Stimulated activated CD8-positive, alpha-beta memory T cell treated with anti-CD3 and anti-CD28 coated beads, Interleukin-4, amount 100 ng/mL, for 1 hour (primary cell): ENCODE results near the gene MRPL18.
"Not testable (repeated sequence)": the region's sequence is repeated elsewhere in the genome, so short reads cannot be mapped to it uniquely, and the experiment has no call there.

Experiments
- DNase-seq, 2 donors: peaks; one replicate each; pipeline ENCODE4 v3.0.0-alpha.2; 2020; ENCODE audit warnings: low read depth in 2 of 2, low spot score in 1 of 2

MRPL18 gene

GRCh38 chr6:159790149-159790955 lies at the start of gene MRPL18:
TSS of gene MRPL18 (plus strand) at chr6:159790467. CDS start at chr6:159790588, 121 bp downstream.
- DNase-seq: peak; percentile 61 to 78

- no peak for DNase-seq
Measured at GRCh38 chr6:159742165-159742564, 48.1 kb upstream of the MRPL18 start.

DNA sequence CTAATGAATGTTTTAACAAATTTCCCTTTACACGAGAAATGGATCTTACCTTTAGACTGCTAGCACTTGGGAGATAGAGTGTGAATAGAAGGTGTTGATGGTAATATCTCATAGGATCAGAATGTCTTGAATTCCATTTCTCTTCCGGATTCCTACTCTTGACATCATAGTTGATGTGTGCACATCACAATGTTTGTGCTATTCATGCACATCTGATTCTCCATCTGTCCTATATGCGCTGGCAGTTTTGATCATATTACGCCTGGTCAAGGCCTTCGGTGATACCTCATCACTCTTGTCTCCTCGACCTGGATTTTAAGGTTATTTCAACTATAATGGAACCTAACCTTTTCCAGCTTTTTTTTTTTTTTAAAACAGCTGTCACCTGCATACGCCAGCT lies 45.2 kb upstream of the MRPL18 start:
- no peak for DNase-seq

DNA sequence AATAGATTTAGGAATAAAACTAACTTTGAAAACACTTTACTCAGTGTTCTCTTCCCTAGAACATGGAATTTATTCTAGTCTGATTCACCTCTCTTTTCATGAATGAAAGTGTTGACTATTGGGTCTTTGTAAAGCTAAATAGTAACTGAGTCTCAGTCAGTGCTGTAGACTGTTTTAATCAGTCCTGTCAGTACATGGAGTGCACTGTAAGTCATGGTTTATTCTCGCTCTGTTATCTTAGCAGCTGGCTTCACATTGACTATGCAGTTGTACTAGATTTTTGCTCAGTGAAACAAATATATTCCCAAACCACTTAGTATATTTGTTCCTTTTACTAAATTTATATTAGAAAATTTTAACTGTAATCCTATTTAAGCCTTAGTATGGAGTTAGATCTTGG lies 43.5 kb upstream of the MRPL18 start:
- DNase-seq: no peak

DNA sequence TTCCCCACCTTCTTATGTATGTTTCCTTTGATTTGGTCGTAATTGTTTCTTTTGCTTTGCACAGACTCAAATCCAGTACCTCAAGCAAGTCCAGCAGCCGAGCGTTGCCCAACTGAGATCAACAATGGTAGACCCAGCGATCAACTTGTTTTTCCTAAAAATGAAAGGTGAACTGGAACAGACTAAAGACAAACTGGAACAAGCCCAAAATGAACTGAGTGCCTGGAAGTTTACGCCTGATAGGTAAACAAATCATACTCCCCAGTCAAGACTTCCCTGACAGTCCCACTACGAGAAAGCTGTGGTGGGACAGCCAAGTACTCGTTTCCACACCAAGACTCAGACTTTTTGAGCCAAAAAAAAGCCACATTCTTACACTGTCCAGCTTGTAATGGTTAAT lies 42.1 kb upstream of the MRPL18 start:
- DNase-seq: not testable (repeated sequence)

DNA sequence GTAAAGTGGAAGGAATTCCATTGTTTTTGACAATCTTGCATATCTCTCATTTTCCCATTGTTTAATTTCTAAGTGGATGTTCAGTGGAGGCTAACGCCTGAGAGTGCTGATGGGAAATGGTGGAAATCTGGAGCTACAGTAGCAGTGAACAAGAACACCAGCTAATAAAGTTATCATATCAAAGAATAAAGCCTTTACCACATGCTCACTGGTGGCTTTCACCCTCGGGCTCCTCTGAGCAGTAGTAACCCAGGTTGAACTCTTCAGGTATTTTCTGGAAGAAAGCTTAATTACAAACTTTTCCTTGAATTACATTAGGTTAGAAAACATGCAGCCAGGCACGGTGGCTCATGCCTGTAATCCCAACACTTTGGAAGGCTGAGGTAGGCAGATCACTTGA lies 38.8 kb upstream of the MRPL18 start:
- no peak for DNase-seq

DNA sequence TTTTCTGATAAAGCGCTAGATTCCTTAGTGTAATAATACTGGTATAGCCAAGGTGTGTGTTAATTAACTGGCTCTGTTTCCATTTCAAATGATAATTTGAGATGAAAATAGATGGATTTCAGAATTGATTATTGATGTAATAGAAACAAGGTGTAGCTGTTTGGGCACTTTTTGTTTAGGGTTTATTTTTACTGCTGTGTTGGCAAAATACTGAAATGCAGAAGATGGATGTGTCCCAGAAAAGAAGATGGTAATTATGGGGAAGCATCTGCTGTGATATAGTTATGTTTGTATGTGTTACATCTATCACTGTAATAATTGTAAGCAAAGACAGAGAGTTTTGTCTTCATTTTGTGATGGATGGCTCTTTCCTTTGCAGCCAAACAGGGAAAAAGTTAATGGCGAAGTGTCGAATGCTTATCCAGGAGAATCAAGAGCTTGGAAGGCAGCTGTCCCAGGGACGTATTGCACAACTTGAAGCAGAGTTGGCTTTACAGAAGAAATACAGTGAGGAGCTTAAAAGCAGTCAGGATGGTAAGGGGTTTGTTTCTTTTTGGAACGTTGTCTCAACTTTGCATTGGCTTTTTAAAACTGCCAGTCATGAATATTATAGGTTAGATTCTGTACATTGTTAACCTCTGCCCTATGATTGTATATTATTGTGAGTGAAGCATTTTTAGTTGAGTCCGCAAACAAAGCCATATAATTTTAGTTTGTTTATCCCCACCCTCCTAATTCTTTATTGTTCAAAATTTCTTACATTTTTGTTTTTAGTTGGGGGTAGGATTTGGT lies 37.0 kb upstream of the MRPL18 start:
- DNase-seq: no peak

- DNase-seq: no peak
Measured at GRCh38 chr6:159754401-159754800, 35.9 kb upstream of the MRPL18 start.

DNA sequence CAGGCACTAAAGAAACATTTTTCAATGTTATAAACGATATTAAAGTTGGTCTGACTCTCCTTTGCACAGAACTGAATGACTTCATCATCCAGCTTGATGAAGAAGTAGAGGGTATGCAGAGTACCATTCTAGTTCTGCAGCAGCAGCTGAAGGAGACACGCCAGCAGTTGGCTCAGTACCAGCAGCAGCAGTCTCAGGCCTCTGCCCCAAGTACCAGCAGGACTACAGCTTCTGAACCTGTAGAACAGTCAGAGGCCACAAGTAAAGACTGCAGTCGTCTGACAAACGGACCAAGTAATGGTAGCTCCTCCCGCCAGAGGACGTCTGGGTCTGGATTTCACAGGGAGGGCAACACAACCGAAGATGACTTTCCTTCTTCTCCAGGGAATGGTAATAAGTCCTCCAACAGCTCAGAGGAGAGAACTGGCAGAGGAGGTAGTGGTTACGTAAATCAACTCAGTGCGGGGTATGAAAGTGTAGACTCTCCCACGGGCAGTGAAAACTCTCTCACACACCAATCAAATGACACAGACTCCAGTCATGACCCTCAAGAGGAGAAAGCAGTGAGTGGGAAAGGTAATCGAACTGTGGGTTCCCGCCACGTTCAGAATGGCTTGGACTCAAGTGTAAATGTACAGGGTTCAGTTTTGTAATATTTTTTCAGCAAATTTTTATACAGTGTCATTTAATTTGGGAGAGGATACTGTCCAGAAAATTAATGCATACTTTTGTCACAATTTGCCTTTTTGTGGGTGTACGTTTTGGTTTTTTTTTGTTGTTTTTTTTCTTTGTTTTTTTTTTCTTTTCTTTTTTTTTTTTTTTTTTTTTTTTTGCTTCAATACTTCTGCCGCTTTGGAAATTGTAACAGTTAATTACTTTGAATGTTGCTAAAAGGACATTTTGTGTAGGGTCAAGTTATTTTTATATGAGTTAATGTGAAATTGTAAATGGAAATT lies 35.0 kb upstream of the MRPL18 start:
- DNase-seq: no peak

DNA sequence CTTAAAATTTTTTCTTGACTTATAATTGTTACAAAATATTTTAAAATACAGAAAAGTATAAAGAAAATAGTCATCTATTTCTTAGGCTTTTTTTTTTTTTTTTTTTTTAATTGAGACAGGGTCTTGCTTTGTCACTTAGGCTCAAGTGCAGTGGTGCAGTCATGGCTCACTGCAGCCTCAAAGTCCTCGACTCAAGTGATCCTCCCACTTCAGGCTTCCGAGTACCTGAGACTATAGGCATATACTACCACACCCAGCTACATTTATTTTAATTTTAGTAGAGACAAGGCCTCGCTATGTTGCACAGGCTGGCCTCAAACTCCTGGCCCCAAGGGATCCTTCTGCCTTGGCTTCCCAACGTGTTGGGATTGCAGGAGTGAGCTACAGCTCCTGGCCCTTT lies 33.8 kb upstream of the MRPL18 start:
- no peak for DNase-seq

DNA sequence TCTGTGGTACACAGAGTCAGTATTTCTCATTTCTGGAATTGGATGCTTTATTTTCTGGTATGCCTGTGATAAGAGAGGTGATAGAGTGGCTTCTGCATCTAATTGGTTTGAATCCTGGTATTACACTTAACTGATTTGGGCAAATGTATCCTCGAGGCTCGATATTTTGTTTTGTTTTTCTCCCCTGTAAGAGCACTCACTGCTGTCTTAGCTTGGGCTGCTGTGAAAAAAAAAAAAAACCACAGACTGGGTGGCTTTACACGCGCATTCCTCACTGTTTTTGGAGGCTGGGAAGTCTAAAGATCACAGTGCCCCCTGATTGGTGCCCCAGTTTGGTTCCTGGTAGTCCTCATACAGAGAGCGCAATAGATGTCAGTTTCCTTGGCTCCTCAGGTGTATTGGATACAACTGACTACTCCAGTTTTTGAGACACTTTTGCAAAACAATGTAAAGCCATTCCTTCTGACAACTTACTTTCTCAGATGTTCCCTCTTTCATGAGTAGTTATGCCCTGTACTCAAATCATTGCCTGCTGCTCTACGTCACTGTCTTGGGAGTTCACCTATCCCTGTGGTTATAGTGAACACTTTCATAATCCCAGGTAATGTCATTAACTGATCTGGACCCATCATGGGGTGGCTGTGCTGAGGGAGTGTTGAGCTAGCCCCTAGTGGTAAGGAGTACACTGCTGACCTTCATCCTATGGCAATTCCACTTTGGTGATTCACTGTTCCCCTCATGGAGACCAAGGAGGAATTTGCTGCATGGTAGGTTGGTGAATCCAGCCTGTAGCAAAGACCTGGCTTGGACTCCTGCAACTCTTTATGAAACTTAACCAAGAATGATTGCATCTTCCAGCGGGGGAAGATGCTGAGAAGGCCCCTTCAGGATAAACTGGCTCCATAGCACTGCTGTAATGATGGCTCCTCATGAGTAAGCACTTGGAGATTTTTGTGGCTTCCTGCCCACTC lies 32.0 kb upstream of the MRPL18 start:
- DNase-seq: no peak

- no peak for DNase-seq
Measured at GRCh38 chr6:159759645-159760044, 30.6 kb upstream of the MRPL18 start.

- DNase-seq: no peak
Measured at GRCh38 chr6:159760602-159761057, 29.6 kb upstream of the MRPL18 start.

- DNase-seq: peak in 1 of 2 donors; percentile 12
Measured at GRCh38 chr6:159761129-159761872, 29.0 kb upstream of the MRPL18 start.

DNA sequence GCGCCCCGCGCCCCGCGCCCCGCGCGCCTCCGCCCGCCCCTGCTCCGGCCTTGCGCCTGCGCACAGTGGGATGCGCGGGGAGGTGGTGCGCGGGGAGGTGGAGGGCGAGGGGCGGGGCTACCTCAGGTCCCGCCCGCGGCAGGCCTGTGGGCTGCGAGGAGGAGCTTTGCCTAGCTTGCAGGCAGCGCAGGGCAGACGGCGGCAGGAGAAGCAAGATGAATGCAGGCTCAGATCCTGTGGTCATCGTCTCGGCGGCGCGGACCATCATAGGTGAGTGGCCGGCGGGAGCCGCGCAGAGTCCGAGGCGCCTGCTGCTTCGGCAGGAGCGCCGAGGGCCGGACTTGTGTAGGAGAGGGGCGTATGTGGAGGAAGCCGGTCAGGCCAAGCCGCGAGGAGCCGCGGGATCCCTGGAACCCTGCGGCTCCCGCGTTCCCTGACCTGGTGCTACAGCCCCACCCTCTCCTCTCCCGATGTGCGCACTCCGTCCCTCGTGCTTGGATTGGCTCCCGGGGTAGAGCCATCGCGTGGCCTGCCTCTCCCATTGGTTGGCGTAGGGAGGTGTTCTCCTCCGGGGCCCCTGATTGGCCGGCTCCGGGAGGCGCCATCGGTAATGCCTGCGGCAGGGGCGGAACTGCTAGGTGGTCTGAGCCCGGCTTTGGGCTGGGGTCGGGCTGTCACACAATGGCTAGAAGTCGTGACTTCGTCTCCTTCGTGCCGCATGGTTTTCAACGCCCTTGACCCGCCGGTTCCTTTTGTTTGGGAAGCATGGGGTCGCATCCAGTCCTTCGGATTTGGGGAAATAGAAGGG lies 28.2 kb upstream of the MRPL18 start, which contains the start of gene ACAT2:
Gene ACAT2 (plus strand): TSS at position 173 of the 808 bp plus-strand sequence. CDS start 43 bp downstream, at position 216.
- DNase-seq: peak; percentile 77 to 87

DNA sequence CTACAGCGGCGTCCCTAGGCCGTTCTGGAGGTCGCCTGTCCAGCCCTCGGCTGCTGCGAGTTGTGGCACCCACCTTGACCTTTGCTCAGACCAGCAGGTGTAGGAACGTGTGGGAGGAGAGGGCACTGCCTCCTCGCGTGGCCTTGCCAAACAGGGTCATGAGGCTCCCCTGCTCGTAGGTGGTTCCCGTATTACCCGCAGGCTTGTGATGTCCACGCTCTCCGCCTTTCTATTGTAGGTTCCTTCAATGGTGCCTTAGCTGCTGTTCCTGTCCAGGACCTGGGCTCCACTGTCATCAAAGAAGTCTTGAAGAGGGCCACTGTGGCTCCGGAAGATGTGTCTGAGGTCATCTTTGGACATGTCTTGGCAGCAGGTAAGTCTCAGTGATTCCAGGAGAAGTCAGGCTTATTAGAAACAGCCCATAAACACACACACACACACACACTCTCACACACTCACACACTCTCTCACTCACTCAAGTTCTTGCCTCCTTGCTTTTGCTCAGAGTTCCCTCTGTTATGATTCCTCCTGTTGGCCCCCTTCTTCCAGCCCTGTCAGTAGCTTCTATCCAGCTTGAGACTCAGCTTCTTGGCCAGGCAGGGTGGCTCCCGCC lies 27.5 kb upstream of the MRPL18 start:
- DNase-seq: no peak

DNA sequence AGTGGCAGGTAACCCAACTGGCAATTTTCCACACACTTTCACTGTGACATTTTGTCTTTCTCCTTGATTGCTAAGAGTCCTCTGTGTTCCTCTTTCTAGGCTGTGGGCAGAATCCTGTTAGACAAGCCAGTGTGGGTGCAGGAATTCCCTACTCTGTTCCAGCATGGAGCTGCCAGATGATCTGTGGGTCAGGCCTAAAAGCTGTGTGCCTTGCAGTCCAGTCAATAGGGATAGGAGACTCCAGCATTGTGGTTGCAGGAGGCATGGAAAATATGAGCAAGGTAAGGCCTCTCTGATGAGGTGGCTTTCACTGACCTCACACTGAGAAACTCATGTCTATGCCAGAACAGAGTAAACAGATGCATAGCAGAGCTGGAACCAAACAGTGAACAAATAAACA lies 23.4 kb upstream of the MRPL18 start:
- DNase-seq: no peak

- no peak for DNase-seq
Measured at GRCh38 chr6:159769470-159769869, 20.8 kb upstream of the MRPL18 start.
